HepG2 (cell line): Measurements from ENCODE around the gene PFDN1. TPM values are rescaled to one million over a fixed set of nuclear protein-coding genes. Genes with fewer than 3 reads are reported as not detected.

ENCODE experiments used
- ATAC-seq: fragments of 200-7000 bp; cut with Tn5 transposase; 3 replicates; pipeline ENCODE4 v1.9.1; 2020; ENCODE audit warnings: mild to moderate bottlenecking, moderate library complexity
- BruUV-seq: library from RNA; stranded (reverse); fragments of 400-500 nt; replicated peaks from 2 replicates; lab custom pipeline; 2021; lab: Mats Ljungman, UMichigan
- CTCF ChIA-PET: fragments of 300-600 bp; formaldehyde crosslinking; extraction: SDS; loops from one replicate; lab custom pipeline; 2021; ENCODE audit warnings: low total read pairs, inconsistent platforms, low intra/inter-chr PET ratio; lab: Yijun Ruan, JAX
- POLR2A ChIA-PET: fragments of 350-600 bp; sonication (Branson Sonifier 250); formaldehyde crosslinking; loops from one replicate; lab custom pipeline; 2020; ENCODE audit warnings: antibody characterized with exemption, inconsistent platforms; lab: Yijun Ruan, JAX
- DNase-seq: peaks from one replicate; pipeline ENCODE4 v3.0.0-alpha.2; 2015; ENCODE audit warnings: low spot score
- FAIRE-seq: peaks from 3 replicates; lab custom pipeline; 2011; peaks lifted over from hg19 to GRCh38; lab: Jason Lieb, UNC
- H2AFZ ChIP-seq: one replicate; pipeline ENCODE4 v1.6.1; 2011; ENCODE audit warnings: low read length, inconsistent platforms
- H3K27ac ChIP-seq: fragments of 300-600 bp; 3 replicates; pipeline ENCODE4 v1.8.0; 2011; ENCODE audit warnings: mixed run types, mild to moderate bottlenecking, mixed read lengths, low read length, inconsistent platforms; ENCODE audit not compliant: insufficient read depth; ENCODE audit errors: extremely low read length
- H3K27me3 ChIP-seq, 2 experiments: fragments of 200-600 bp in 1 of 2; 2 replicates in 1 of 2; 3 replicates in 1 of 2; pipeline versions ENCODE4 v1.6.0 to v1.8.0; 2011; ENCODE audit warnings: low read length in 2 of 2, mild to moderate bottlenecking in 2 of 2, moderate library complexity in 2 of 2, inconsistent platforms in 1 of 2; ENCODE audit not compliant: insufficient read depth in 2 of 2, control insufficient read depth in 1 of 2
- H3K36me3 ChIP-seq, 2 experiments: fragments of 200-600 bp in 1 of 2; replicated peaks in 1 of 2; 2 replicates in 1 of 2; 3 replicates in 1 of 2; pipeline versions ENCODE4 v1.5.1 to v1.8.0; 2011; ENCODE audit warnings: low read length in 2 of 2, inconsistent platforms in 1 of 2; ENCODE audit not compliant: insufficient read depth in 2 of 2, control insufficient read depth in 1 of 2
- H3K4me1 ChIP-seq: 2 replicates; pipeline ENCODE4 v1.5.1; 2012; ENCODE audit warnings: low read length, inconsistent platforms; ENCODE audit not compliant: insufficient read depth
- H3K4me2 ChIP-seq: 2 replicates; pipeline ENCODE4 v1.6.0; 2011; ENCODE audit warnings: low read depth, low read length, inconsistent platforms
- H3K4me3 ChIP-seq, 3 experiments: fragments of 200-600 bp in 1 of 3; sonication (generic), shearing (Covaris generic) in 1 of 3; replicated peaks in 1 of 3; 2 replicates each; pipeline ENCODE4 v1.5.1; 2011 to 2016; ENCODE audit warnings: low read length in 3 of 3, inconsistent platforms in 2 of 3, low read depth in 2 of 3, mild to moderate bottlenecking in 2 of 3, control low read depth in 1 of 3, mixed read lengths in 1 of 3; ENCODE audit not compliant: insufficient read depth in 1 of 3
- H3K79me2 ChIP-seq: one replicate; pipeline ENCODE4 v1.6.1; 2011; ENCODE audit warnings: low read length, inconsistent platforms; ENCODE audit not compliant: insufficient read depth
- H3K9ac ChIP-seq: 2 replicates; pipeline ENCODE4 v1.6.0; 2011; ENCODE audit warnings: mild to moderate bottlenecking, low read depth, low read length, inconsistent platforms; ENCODE audit not compliant: insufficient read depth
- H3K9me3 ChIP-seq: 2 replicates; pipeline ENCODE4 v1.5.1; 2012; ENCODE audit warnings: mild to moderate bottlenecking, low read length
- H4K20me1 ChIP-seq: 2 replicates; pipeline ENCODE4 v1.6.0; 2011; ENCODE audit warnings: inconsistent platforms, mild to moderate bottlenecking, low read length, moderate library complexity; ENCODE audit not compliant: insufficient read depth
- ATF7 ChIP-seq, 2 experiments: fragments of 450-650 bp in 1 of 2; sonication (generic) in 1 of 2; formaldehyde crosslinking in 1 of 2; IDR thresholded peaks; 2 replicates each; pipeline versions ENCODE4 v1.4.0 to v1.6.1; 2016 to 2020; ENCODE audit warnings: antibody characterized with exemption in 1 of 2, mild to moderate bottlenecking in 1 of 2, missing genetic modification reagents in 1 of 2
- CREB1 ChIP-seq, 2 experiments: fragments of 450-650 bp in 1 of 2; IDR thresholded peaks; 2 replicates each; pipeline ENCODE4 v1.6.1; 2016 to 2017; ENCODE audit warnings: control low read depth in 1 of 2, mild to moderate bottlenecking in 1 of 2, missing compliant biosample characterization in 1 of 2, missing genetic modification characterization in 1 of 2
- ELF1 ChIP-seq: sonication (generic); formaldehyde crosslinking; IDR thresholded peaks from 2 replicates; pipeline ENCODE4 v1.4.0; 2020; ENCODE audit warnings: missing genetic modification reagents
- KDM4B ChIP-seq: sonication (generic); formaldehyde crosslinking; IDR thresholded peaks from 2 replicates; pipeline ENCODE4 v1.4.0; 2020; ENCODE audit warnings: missing genetic modification reagents
- SMARCE1 ChIP-seq: fragments of 450-650 bp; IDR thresholded peaks from 2 replicates; pipeline ENCODE4 v1.6.1; 2017; ENCODE audit warnings: borderline replicate concordance
- WGBS: methylation state at CpG from one replicate; pipeline ENCODE4 v1.1.6; 2017; ENCODE audit warnings: low lambda C conversion rate; 5-methylcytosine and 5-hydroxymethylcytosine counted together
- in situ Hi-C: cut with HindIII; loops from 2 replicates; pipeline ENCODE4 v1.10.0; 2017; ENCODE audit warnings: low pct_unique_long_range_greater_than_20kb; ENCODE audit not compliant: extremely low pct_ligation_motif_present
- intact Hi-C: fragments of 100-400 bp; cut with micrococcal nuclease; formaldehyde crosslinking; loops from one replicate; pipeline ENCODE4 v1.10.0; 2022; ENCODE audit not compliant: unreplicated experiment
- polyA plus RNA-seq, 8 experiments: library from polyadenylated mRNA; depleted of rRNA in 3 of 8; stranded (reverse) in 7 of 8; unstranded in 1 of 8; fragments of >200 nt; fragmentation: Illumina TruSeq in 4 of 8; extraction: Trizol in 4 of 8; gene quantifications; 2 replicates each; pipeline versions ENCODE4 v1.2.1 to v1.2.3, GENCODE V29; 2011 to 2016; ENCODE audit warnings: low read depth in 4 of 8, missing spikeins in 1 of 8, mixed read lengths in 1 of 8; ENCODE audit not compliant: insufficient read depth in 1 of 8
- total RNA-seq, 5 experiments: library from RNA; depleted of rRNA; stranded (reverse); fragments of >200 nt; fragmentation: Illumina TruSeq; extraction: Trizol; gene quantifications; 2 replicates each; pipeline ENCODE4 v1.2.3, GENCODE V29; 2016; ENCODE audit warnings: low read depth in 1 of 5
- TF ChIP-seq, protein P1 (sequence below): sonication (generic); formaldehyde crosslinking; IDR thresholded peaks from 2 replicates; pipeline ENCODE4 v1.5.0; 2020; ENCODE audit warnings: mild to moderate bottlenecking, missing genetic modification reagents

The PFDN1 gene
- total and polyA plus RNA-seq, 2 of the 13 experiments (the other 11 are each of a cell fraction or from before 2014, with no cell fraction given) = 67.2 to 70.8 TPM

DNA sequence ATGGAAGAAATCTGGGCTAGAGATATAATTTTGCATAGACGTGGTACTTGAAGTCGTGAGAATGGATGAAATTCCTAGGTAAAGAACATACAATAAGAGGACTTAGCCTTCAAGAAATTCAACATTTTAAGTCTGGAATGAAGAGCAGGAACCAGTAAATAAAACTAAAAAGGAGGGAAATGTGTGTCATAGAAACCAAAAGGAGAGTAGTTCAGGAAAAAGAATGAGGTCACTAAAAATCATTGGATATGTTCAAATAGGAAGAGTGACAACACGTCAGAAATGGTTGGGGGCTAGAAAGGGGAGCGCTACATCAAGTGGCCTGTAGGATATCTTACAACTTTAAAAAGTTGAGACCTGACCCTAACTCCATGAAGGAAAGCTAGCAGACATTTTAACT is 44.0 kb downstream of the PFDN1 start:
- in situ Hi-C loops = no loop called here
- CTCF ChIA-PET = no interaction called here
- DNase-seq = no peak
- Histone ChIP-seq H3K27me3 (no peaks in the 10 kb centered on the region), H2AFZ (no peak overlapping the region), H3K79me2 (peaks cover 54% of the 10 kb centered on the region), H3K27ac (no peak overlapping the region), H3K4me1 (peaks cover 42% of the 10 kb centered on the region), H4K20me1 (peaks cover 10% of the 10 kb centered on the region; the same call in 1 of the 2 replicates), H3K4me2 (no peak overlapping the region), H3K9ac (no peak overlapping the region), H3K4me3 (no peak overlapping the region)
- no TSS peak for BruUV-seq
- intact Hi-C loops = no loop called here
- WGBS = 96% methylated on average over 4 of the region's 4 CpGs
- no peak for FAIRE-seq
- no peak for ATAC-seq
- no peak for TF ChIP-seq KDM4B (CRISPR knock-in tag)
- TF ChIP-seq, protein P1, sequence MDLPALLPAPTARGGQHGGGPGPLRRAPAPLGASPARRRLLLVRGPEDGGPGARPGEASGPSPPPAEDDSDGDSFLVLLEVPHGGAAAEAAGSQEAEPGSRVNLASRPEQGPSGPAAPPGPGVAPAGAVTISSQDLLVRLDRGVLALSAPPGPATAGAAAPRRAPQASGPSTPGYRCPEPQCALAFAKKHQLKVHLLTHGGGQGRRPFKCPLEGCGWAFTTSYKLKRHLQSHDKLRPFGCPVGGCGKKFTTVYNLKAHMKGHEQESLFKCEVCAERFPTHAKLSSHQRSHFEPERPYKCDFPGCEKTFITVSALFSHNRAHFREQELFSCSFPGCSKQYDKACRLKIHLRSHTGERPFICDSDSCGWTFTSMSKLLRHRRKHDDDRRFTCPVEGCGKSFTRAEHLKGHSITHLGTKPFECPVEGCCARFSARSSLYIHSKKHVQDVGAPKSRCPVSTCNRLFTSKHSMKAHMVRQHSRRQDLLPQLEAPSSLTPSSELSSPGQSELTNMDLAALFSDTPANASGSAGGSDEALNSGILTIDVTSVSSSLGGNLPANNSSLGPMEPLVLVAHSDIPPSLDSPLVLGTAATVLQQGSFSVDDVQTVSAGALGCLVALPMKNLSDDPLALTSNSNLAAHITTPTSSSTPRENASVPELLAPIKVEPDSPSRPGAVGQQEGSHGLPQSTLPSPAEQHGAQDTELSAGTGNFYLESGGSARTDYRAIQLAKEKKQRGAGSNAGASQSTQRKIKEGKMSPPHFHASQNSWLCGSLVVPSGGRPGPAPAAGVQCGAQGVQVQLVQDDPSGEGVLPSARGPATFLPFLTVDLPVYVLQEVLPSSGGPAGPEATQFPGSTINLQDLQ (CRISPR knock-in tag) = no peak
- no peak for TF ChIP-seq ELF1 (CRISPR knock-in tag)
- TF ChIP-seq SMARCE1 = no peak
- TF ChIP-seq CREB1 (IDR thresholded peaks at IDR 0.05) = peak; percentile 35
- TF ChIP-seq CREB1 (CRISPR knock-in tag; IDR thresholded peaks at IDR 0.05) = no peak
- 0 out of 2 replicates have a peak, but pooled peaks have one; percentile 53 for TF ChIP-seq ATF7 (IDR thresholded peaks at IDR 0.05)
- no peak for TF ChIP-seq ATF7 (CRISPR knock-in tag; IDR thresholded peaks at IDR 0.05)
- TF ChIP-seq, all 625 proteins: peak for 2
- Histone ChIP-seq H3K9me3 (no peaks in the 10 kb centered on the region), H3K36me3 (peaks cover 5 to 13% of the 10 kb centered on the region in 2 experiments; a peak in 4 of 5 replicates)
- POLR2A ChIA-PET = no interaction called here
